GM06990 (cell line): ENCODE measurements around the gene TSHZ1.

ENCODE experiments used
- DNase-seq: peaks from one replicate; pipeline ENCODE4 v3.0.0-alpha.2; 2011; ENCODE audit not compliant: insufficient read length; ENCODE audit errors: extremely low read depth
- H3K27me3 ChIP-seq: replicated peaks from 2 replicates; pipeline ENCODE4 v1.6.0; 2011; ENCODE audit warnings: low read length; ENCODE audit not compliant: control insufficient read depth, insufficient read depth
- H3K36me3 ChIP-seq: 2 replicates; pipeline ENCODE4 v1.5.1; 2011; ENCODE audit warnings: low read length; ENCODE audit not compliant: control insufficient read depth, insufficient read depth
- H3K4me3 ChIP-seq: replicated peaks from 2 replicates; pipeline ENCODE4 v1.5.1; 2011; ENCODE audit warnings: low read depth, mild to moderate bottlenecking, control low read depth, low read length
- TF ChIP-seq, protein P1 (sequence below): IDR thresholded peaks from 2 replicates; pipeline ENCODE4 v1.5.1; 2011; ENCODE audit warnings: low read length, control low read depth, mild to moderate bottlenecking, inconsistent platforms; ENCODE audit not compliant: insufficient read depth, poor library complexity, severe bottlenecking

Gene TSHZ1

DNA sequence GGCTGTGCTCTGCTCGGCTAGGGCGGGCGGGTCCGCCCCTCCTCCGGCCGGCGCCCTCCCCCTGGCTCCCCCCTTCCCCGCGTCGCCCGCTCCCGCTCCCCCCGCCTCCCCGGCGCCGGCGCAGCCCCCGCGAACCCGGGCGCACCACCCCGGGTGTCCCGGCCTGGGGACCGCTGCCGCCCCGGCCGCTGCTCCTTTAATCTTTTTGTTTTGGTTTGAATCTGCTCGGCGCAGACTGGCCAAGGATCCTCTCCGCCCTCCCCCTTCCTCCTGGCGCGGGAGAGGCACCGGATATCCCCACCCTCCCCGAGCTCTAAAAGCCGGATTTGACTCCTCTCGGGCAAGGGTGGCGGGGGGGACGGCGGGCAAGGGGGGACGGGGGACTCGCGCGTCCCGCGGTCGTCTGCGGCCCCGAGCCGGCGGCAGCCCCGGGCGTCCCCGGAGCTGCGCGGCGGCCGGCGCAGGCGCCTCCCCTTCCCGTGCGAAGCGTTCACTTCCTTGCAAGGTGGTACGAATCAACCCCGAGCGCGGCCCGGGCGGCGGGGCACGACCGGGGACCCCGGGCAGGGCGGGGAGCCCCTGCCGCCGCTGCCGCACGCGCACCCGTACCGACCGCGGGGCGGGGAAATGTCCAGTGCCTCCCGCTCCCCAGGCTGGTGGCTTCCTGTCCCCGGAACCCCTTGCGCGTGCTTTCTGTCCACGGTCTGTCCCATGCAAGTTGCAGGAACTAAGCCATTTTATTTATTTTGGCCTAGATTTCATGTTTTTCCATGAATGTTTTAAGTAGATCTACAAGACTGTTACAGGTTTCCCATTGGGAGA, 1.3 kb upstream of the TSHZ1 start, which contains the start of gene PTGR3:
PTGR3 (minus strand) TSS at position 11 of the 822 bp plus-strand sequence. CDS start 81 bp downstream, outside the sequence.
- Histone ChIP-seq H3K36me3 (no peaks in the 10 kb centered on the region; the same call in 1 of the 2 replicates), H3K4me3 (peak within 1 kb of the TSS; percentile 84), H3K27me3 (no peaks in the 10 kb centered on the region)
- peak; percentile 90 for DNase-seq
- TF ChIP-seq, protein P1, sequence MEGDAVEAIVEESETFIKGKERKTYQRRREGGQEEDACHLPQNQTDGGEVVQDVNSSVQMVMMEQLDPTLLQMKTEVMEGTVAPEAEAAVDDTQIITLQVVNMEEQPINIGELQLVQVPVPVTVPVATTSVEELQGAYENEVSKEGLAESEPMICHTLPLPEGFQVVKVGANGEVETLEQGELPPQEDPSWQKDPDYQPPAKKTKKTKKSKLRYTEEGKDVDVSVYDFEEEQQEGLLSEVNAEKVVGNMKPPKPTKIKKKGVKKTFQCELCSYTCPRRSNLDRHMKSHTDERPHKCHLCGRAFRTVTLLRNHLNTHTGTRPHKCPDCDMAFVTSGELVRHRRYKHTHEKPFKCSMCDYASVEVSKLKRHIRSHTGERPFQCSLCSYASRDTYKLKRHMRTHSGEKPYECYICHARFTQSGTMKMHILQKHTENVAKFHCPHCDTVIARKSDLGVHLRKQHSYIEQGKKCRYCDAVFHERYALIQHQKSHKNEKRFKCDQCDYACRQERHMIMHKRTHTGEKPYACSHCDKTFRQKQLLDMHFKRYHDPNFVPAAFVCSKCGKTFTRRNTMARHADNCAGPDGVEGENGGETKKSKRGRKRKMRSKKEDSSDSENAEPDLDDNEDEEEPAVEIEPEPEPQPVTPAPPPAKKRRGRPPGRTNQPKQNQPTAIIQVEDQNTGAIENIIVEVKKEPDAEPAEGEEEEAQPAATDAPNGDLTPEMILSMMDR: no peak

DNA sequence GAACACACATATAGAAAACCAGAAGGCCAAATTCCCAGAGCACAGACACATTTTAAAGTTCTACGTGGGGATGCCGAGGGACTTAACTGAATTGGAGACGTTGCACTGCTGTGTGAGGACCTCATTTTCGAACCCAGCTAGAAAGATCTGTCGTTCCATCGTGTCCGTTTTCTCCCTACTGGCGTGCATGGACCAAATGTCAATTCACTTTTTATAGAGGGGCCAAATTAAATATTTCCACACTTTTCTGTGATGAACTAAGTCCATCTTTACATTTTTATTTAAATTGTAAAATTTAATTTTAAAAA, 692 bp upstream of the TSHZ1 start:
- no peaks in the 10 kb centered on the region; the same call in 1 of the 2 replicates for H3K36me3 ChIP-seq
- no peak for DNase-seq
- H3K4me3 ChIP-seq: peak overlapping the region; percentile 84
- TF ChIP-seq, protein P1: no peak
- no peaks in the 10 kb centered on the region for H3K27me3 ChIP-seq

DNA sequence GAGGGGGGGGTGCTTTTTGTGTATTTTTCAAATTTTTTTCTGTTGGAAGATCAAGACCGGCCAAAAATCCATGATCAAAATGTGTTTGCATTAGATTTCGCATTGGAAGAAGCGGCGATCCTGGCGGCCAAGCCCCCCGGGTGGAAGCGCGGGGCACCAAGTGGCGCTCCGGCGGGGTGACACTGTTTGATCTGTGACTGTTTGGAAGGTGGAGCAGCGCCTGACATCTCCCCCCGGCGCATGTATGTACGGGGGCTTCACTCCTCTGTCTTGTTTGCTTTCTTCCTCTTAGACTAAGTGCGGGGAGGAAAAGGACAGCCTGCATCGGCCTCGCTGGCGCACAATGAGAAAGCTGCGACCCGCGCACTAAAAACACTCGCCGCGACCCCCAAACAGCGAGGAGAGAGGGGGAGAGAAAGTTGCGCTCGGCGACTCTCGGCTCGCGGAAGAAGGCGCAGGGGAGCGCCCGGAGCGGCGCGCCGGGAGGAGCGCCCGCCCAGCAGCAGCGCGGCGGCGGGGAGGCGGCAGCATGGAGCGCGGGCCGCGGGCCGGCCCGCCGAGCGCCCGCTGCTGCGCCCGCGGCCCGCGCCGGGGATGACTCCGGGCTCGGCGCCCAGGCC, 515 bp downstream of the TSHZ1 start:
- no peaks in the 10 kb centered on the region for H3K27me3 ChIP-seq
- TF ChIP-seq, protein P1: no peak
- DNase-seq: peak; percentile 64
- H3K4me3 ChIP-seq: peak overlapping the region; percentile 84
- H3K36me3 ChIP-seq: no peaks in the 10 kb centered on the region

DNA sequence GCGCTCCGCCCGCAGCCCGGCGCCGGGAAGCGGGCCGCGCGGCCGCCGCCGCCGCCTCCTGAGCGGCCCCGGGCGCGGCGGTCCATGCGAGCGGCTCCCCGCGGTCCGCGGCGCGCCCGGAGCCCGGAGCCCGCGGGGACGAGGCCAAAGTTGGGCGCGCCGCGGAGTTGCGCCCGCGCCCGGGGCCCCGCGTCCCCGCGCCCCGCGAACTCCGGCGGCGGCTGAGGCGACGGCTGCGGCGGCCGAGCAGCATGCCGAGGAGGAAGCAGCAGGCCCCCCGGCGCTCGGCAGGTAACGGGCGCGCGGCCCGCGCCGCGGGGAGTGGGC, 992 bp downstream of the TSHZ1 start:
- Histone ChIP-seq H3K36me3 (no peaks in the 10 kb centered on the region), H3K4me3 (peak overlapping the region; percentile 74), H3K27me3 (no peaks in the 10 kb centered on the region)
- DNase-seq: no peak
- TF ChIP-seq, protein P1: no peak

DNA sequence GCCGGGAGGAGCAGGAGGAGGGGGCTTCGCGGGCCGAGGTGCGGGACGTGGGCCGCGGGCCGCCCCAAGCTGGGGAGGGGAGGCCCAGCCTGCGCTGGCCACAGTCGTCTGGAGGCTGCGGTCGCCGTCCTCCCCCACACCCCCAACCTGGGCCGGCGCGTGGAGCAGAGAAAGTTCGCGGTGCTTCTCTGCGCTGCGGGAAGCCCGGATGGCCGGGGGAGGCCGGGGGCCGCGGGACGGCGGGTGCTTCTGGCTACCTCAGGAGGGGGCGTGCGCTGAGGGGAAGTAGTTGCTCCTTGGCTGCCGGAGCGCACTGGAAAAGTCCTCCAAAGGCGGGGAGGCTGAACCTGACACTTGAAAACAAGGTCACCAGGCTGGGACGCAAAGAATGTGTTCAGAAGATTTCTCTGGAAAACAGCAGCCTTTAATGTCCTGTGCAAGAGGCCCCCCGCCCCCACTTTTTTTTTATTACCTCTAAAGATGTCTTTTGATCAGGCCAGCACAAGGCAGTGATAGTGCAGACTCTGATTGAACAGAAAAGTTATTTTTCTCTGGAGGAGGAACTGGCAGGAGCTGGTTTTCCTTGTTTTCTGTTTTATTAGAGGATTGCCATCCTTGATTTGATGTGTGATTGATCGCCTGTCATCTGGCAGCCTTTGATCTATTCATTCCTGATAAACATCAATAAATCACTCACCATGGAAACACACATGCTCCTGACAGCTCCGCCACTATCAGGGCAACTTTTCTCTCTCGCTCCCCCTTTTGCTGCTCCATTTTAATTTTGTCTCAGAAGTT, 1.6 kb downstream of the TSHZ1 start:
- H3K27me3 ChIP-seq: no peaks in the 10 kb centered on the region
- peak; percentile 58 for DNase-seq
- H3K36me3 ChIP-seq: no peaks in the 10 kb centered on the region
- peak overlapping the region; percentile 74 for H3K4me3 ChIP-seq
- TF ChIP-seq, protein P1: no peak
